HT1080 (cell line): Measurements from ENCODE around the gene TOP2B. TPM values are rescaled to one million over a fixed set of nuclear protein-coding genes. Genes with fewer than 3 reads are reported as not detected.

Experiments
- DNase-seq: peaks from one replicate; pipeline ENCODE4 v3.0.0-alpha.2; 2015; ENCODE audit warnings: low read depth
- polyA plus RNA-seq, 2 experiments: library from polyadenylated mRNA; depleted of rRNA; stranded (reverse); fragments of >200 nt; gene quantifications; 2 replicates each; pipeline ENCODE4 v1.2.3, GENCODE V29; 2015
- total RNA-seq: library from RNA; depleted of rRNA; stranded (reverse); fragments of >200 nt; shearing (Covaris generic); gene quantifications from 2 replicates; pipeline ENCODE4 v1.2.3, GENCODE V29; 2014; rRNA removed

The TOP2B gene
- 52.0 and 52.2 TPM in 2 replicates for total RNA-seq
- polyA plus RNA-seq (2015; cell fraction: cytosol; rRNA removed) = 55.8 and 77.6 TPM in 2 replicates
- 81.5 and 82.3 TPM in 2 replicates for polyA plus RNA-seq (2015; cell fraction: nucleus; rRNA removed)

DNA sequence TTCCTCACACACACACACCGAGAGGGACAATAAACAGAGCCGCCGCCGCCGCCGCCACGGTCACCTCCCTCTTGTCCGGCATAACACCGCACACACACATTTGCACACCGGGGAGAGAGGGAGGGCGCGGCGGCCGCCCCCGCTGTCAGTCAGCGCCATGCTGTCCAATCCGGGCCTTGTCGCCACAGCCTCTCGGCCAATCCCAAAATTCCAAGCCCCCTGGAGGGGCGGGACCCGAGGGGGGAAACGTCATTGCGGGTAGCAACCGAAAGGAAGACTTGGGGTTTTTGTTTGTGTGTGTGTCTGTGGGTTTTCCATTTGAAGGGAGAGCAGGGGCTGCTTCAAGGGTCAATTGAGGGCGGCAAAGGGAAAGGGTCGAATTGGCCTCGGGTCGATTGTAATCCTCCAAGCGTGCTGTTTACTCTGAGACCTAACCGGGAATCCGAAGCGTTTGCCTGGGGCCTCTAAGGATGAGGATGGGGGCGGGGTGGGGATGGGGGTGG is at the start of gene TOP2B:
Gene TOP2B (minus strand): TSS at position 96 of the 503 bp plus-strand sequence. CDS start 610 bp downstream, outside the sequence.
- DNase-seq = peak; percentile 93

GRCh38 chr3:25713341-25713985 is 48.8 kb upstream of the TOP2B start:
- DNase-seq = no peak

GRCh38 chr3:25711090-25711489 is 46.4 kb upstream of the TOP2B start:
- DNase-seq = no peak

- DNase-seq = no peak
Measured at GRCh38 chr3:25708036-25708435, 43.3 kb upstream of the TOP2B start.

GRCh38 chr3:25707268-25707926 is 42.7 kb upstream of the TOP2B start:
- DNase-seq = no peak

DNA sequence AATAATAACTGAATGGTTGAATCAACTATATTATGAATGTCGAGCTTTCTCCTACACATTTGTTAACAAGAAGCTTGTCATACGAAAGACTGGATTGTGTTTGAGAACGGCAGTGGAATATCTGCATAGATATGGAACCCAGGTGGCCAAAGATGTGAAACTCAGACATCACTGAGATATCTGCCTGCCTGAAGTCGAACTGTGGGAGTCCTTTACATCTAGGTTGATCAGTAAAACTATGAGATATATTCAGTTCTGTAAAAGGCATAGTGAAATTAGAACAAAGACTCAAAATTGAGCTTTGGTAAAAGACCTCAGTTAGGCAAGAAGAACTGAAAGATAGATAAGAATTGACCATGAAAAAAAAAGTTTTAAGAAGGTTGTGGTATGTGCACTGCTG is 41.5 kb upstream of the TOP2B start:
- DNase-seq = no peak

DNA sequence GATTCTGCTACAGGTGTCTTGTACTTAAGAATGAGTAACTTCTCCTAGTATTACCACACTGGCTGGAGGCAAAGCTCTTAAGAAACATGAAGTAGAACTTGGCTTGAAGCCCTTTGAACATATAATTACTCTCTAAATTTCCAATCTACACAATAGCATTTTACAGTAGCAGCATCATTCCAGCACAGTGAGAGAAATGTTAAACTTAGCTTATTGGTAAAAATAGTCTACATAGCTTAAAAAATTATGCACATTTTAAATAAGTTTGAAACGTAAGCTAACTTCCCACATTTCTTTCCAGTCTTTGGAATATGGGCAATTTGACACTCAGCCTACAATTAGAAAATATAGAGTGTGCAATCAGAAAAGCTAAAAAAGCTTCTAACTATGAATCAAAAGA is 32.8 kb upstream of the TOP2B start:
- DNase-seq = no peak

DNA sequence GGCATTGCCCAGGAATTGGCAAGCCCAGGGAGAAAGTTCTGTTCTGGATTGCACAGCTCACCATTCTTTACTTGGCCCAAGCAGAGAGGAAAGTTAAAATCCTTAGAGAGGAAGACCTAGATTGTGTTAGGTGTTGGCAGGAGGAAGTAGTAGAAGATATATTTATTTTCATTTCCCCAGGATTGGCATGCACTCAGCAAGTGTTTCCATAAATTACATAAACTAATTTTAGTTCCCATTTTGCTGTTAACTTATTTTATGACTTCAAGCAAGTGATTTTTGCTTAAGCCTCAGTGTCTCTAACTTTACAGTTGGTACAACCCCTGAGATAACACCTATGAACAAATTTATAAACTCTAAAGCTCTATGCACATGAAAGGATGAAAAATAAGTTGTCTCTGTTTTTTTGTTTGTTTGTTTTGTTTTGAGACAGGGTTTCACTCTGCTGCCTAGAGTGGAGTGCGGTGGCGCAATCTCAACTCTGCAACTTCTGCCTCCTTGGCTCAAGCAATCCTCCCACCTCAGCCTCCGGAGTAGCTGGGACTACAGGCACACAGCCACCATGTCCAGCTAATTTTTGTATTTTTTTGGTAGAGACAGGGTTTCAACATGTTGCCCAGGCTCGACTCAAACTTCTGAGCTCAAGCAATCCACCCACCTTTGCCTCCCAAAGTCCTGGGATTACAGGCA is 31.2 kb upstream of the TOP2B start:
- no peak for DNase-seq

DNA sequence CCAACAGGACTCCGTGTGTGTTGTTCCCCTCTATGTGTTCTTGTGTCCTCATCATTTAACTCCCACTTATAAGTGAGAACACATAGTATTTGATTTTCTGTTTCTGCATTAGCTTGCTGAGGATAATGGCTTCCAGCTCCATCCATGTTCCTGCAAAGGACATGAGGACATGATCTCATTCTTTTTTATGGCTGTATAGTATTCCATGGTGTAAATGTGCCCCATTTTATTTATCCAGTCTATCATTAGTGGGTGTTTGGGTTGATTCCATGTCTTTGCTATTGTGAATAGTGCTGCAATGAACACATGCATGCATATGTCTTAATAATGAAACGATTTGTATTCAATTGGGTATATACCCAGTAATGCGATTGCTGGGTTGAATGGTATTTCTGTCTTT is 28.5 kb upstream of the TOP2B start:
- DNase-seq = no peak

DNA sequence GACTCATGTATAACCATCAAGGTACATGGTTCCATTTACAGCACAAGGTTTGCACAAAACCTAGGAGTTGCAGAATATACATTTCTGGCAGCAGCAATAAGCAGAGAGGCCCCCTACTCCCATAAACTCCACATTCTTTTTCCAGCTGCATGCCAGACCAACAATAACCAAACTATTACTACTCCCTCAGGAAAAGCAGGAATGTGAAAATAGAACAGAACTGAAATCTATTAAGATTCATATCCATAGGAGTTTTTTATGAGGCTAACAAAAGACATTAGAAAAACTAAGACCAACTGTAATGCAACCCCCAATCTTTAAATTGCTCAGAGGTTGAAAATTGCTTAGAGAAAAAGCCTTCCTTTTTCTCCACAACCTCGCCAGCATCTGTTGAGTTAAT is 27.6 kb upstream of the TOP2B start:
- DNase-seq = no peak

GRCh38 chr3:25690768-25691533 is 26.2 kb upstream of the TOP2B start:
- DNase-seq = no peak

- peak; percentile 59 for DNase-seq
Measured at GRCh38 chr3:25689226-25689625, 24.5 kb upstream of the TOP2B start.

- no peak for DNase-seq
Measured at GRCh38 chr3:25687742-25688141, 23.0 kb upstream of the TOP2B start.

- DNase-seq = no peak
Measured at GRCh38 chr3:25686766-25687165, 22.1 kb upstream of the TOP2B start.

- no peak for DNase-seq
Measured at GRCh38 chr3:25683882-25684281, 19.2 kb upstream of the TOP2B start.

DNA sequence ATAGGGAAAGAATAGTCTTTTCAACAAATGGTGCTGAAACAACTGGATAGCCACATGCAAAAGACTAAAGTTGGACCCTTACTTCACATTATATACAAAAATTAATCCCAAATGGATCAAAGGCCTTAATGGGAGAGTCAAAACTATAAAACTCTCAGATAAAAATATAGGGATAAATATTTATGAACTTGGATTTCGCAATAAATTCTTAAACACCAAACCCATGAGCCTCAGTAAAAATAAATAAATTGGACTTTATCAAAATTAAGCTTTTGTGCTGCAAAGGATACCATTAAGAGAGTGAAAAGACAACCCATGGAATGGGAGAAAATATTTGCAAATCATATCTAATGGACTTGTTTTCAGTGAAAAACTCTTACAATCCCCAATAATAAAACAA is 18.7 kb upstream of the TOP2B start:
- DNase-seq = no peak

DNA sequence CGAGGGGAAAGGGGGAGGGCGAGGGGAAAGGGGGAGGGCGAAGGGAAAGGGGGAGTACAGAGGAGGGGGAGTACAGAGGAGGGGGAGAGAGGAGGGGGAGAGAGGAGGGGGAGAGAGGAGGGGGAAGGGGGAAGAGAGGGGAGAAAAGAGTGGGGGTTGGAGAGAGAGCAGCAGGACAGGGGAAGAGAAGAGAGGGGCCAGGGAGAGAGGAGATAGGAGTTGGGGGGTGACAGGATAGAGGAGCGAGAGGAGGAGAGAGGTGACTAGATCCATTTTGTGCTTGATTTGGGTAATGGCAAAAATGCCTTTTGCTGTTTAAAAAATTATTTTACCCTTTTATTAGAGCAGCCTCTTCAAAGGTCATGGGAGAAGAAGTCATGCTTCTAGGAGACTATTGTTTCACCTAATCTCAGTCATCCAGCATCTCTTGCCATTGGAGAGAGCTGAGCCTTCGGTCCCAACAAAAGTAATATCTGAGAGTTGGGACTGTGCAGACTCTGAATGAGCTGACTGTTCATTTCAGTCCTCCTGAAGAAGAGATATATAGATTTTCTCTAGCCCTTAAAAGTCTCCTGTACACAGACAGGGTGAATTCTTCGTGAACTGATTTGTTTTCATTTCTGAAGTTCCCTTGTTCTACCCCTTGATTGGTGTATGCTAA is 15.1 kb upstream of the TOP2B start:
- DNase-seq = no peak

- no peak for DNase-seq
Measured at GRCh38 chr3:25679166-25679565, 14.5 kb upstream of the TOP2B start.

DNA sequence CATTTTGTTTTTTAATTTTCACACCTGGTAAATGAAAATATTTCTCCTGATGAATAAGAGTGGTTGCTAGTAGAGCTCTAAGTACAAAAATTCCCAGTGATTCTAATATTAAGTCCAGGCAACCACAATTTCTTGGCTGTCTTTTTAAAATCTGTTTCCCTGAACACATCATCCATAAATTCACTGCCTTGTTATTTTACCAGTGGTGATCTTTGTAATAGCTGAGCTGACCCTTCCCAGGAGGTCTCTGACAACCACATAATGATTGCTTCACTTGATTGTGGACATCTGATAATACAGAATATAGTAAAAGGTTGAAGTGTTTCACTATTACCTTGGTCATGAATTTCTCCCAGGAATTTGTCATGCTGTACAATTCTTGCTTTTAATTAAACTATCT is 13.9 kb upstream of the TOP2B start:
- DNase-seq = no peak

DNA sequence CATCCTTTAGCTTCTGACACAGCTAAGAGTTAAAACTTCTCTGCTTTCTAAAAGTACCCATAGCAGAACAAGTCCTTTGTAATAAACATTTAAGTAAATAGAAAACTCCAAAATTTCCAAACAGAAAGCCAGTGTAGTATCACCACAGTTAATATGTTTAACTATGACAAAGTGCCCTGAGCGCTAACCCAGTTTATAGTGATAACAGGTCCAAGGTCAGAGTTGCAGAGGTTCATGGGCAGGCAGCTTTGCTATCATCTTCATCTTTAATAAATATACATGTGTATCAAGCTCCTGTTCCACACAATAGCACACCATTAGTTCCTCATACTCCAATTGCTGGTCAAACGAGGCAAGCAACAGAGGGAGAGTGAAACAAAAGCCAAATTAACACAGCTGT is 12.4 kb upstream of the TOP2B start:
- DNase-seq = no peak

DNA sequence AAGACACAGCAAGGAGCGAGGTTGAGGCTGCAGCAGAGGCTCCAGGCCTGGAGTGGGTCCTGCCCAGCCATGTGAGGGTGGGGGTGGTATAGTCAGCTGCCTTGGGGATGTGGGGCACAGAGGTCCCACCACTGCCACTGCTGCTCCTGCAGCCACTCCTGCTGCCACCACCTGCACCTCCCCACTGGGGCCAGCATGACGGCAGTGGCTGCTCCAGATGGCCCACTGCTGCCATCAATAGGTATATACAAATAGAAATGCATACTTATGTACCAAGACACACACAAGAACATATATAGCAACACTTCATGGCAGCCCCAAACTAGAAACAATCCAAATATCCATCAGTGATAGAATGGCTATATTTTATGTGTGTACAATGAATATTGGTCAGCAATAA is 10.0 kb upstream of the TOP2B start:
- no peak for DNase-seq
